ENCODE measurements around the gene KMT2C. TPM values are rescaled to one million over a fixed set of nuclear protein-coding genes. Genes with fewer than 3 reads are reported as not detected.

The KMT2C gene
- total and polyA plus RNA-seq, 2 of the 13 experiments (the other 11 are each of a cell fraction or from before 2014, with no cell fraction given): 7.1 to 14.4 TPM

GRCh38 chr7:152127229-152127628 lies 308.6 kb downstream of the KMT2C start:
- no peak for FAIRE-seq
- in situ Hi-C loops (cut with HindIII; ENCODE audit: extremely low pct_ligation_motif_present, low pct_unique_long_range_greater_than_20kb): no loop called here
- Histone ChIP-seq H3K4me3 (replicated peaks in 1 of 3; ENCODE audit: insufficient read depth in 1 of 3, low read depth in 2 of 3, low read length in 3 of 3) (no peak overlapping the region), H3K4me1 (ENCODE audit: insufficient read depth, low read length) (no peaks in the 10 kb centered on the region), H3K4me2 (ENCODE audit: low read depth, low read length) (no peak overlapping the region), H3K9ac (ENCODE audit: insufficient read depth, low read depth, low read length) (no peak overlapping the region), H3K36me3 (replicated peaks in 1 of 2; ENCODE audit: control insufficient read depth in 1 of 2, insufficient read depth in 2 of 2, low read length in 2 of 2) (peaks cover 5 to 30% of the 10 kb centered on the region in 2 experiments), H3K27me3 (ENCODE audit: control insufficient read depth in 1 of 2, insufficient read depth in 2 of 2, low read length in 2 of 2) (no peaks in the 10 kb centered on the region), H4K20me1 (ENCODE audit: insufficient read depth, low read length) (no peaks in the 10 kb centered on the region), H3K27ac (ENCODE audit: extremely low read length, insufficient read depth, low read length) (no peak overlapping the region), H2AFZ (ENCODE audit: low read length) (no peak overlapping the region), H3K79me2 (ENCODE audit: insufficient read depth, low read length) (no peaks in the 10 kb centered on the region), H3K9me3 (ENCODE audit: low read length) (no peaks in the 10 kb centered on the region)
- BruUV-seq (replicated peaks): no TSS peak
- intact Hi-C loops (cut with micrococcal nuclease; ENCODE audit: unreplicated experiment): no loop called here
- no peak for DNase-seq (ENCODE audit: low spot score)
- WGBS (ENCODE audit: low lambda C conversion rate): 87% methylated on average over 12 of the region's 19 CpGs
- ATAC-seq: no peak
- CTCF ChIA-PET (ENCODE audit: low intra/inter-chr PET ratio, low total read pairs): no interaction called here
- TF ChIP-seq ZFP41 (CRISPR knock-in tag; IDR thresholded peaks at IDR 0.05; ENCODE audit: borderline replicate concordance): no peak
- TF ChIP-seq NFAT5 (CRISPR knock-in tag; IDR thresholded peaks at IDR 0.05): no peak
- no peak for TF ChIP-seq AKAP8 (CRISPR knock-in tag; IDR thresholded peaks at IDR 0.05)
- no peak for TF ChIP-seq SRF (IDR thresholded peaks at IDR 0.05; ENCODE audit: low read depth, low read length)
- POLR2A ChIA-PET: no interaction called here
